Esophagus muscularis mucosa (tissue), 4 donors: ENCODE data around the gene STAMBPL1.

Experiments used
- CTCF ChIP-seq, 3 experiments: fragments of 200-600 bp in 2 of 3; fragments of 450-650 bp in 1 of 3; sonication (generic) in 2 of 3; IDR thresholded peaks; one replicate each; pipeline ENCODE4 v1.5.1; 2017 to 2019; ENCODE audit warnings: antibody characterized with exemption in 3 of 3, mild to moderate bottlenecking in 2 of 3, moderate library complexity in 1 of 3
- EP300 ChIP-seq: sonication (generic); formaldehyde crosslinking; IDR thresholded peaks from one replicate; pipeline ENCODE4 v1.6.1; 2017; ENCODE audit warnings: antibody characterized with exemption
- POLR2A ChIP-seq: fragments of 450-650 bp; IDR thresholded peaks from one replicate; pipeline ENCODE4 v1.6.1; 2017; ENCODE audit warnings: antibody characterized with exemption, moderate library complexity, mild to moderate bottlenecking, low read depth
- POLR2AphosphoS5 ChIP-seq, 2 donors: sonication (generic); formaldehyde crosslinking; IDR thresholded peaks; one replicate each; pipeline ENCODE4 v1.6.1; 2017; ENCODE audit warnings: antibody characterized with exemption in 2 of 2

GRCh38 chr10:88949051-88949450 lies 69.0 kb downstream of the STAMBPL1 start:
- TF ChIP-seq CTCF (IDR thresholded peaks at IDR 0.05) (no peak), POLR2A (no peak), POLR2AphosphoS5 (IDR thresholded peaks at IDR 0.05) (no peak), EP300 (no peak)
